PC-3 (cell line): ENCODE results near the gene NTRK1. TPM values are rescaled to one million over a fixed set of nuclear protein-coding genes. Genes with fewer than 3 reads are reported as not detected.

Experiments used
- ATAC-seq: fragments of 200-7000 bp; cut with Tn5 transposase; 2 replicates; pipeline ENCODE4 v1.9.1; 2020; ENCODE audit warnings: mild to moderate bottlenecking, moderate library complexity
- BruUV-seq: library from RNA; stranded (reverse); fragments of 400-500 nt; replicated peaks from 2 replicates; lab custom pipeline; 2021; lab: Mats Ljungman, UMichigan
- CTCF ChIA-PET: fragments of 300-600 bp; sonication (Branson Sonifier 250); formaldehyde crosslinking; loops from one replicate; lab custom pipeline; 2022; ENCODE audit warnings: antibody characterized with exemption; lab: Charles Lee
- POLR2A ChIA-PET: fragments of 300-600 bp; sonication (Branson Sonifier 250); formaldehyde crosslinking; loops from one replicate; lab custom pipeline; 2022; ENCODE audit warnings: antibody characterized with exemption; ENCODE audit not compliant: unreplicated experiment; lab: Charles Lee
- DNase-seq: peaks from one replicate; pipeline ENCODE4 v3.0.0-alpha.2; 2015
- H2AFZ ChIP-seq: fragments of 300-600 bp; sonication (generic); 2 replicates; pipeline ENCODE4 v1.6.0; 2016; ENCODE audit warnings: antibody characterized with exemption, low read length
- H3F3A ChIP-seq: fragments of 300-600 bp; sonication (generic); one replicate; pipeline ENCODE4 v1.6.0; 2017; ENCODE audit warnings: antibody characterized with exemption, low read length, control low read depth, mild to moderate bottlenecking; ENCODE audit not compliant: unreplicated experiment
- H3K27ac ChIP-seq: fragments of 300-600 bp; sonication (generic); 2 replicates; pipeline ENCODE4 v1.5.1; 2016; ENCODE audit warnings: mild to moderate bottlenecking, low read length
- H3K27me3 ChIP-seq: fragments of 300-600 bp; sonication (generic); 2 replicates; pipeline ENCODE4 v1.6.1; 2016; ENCODE audit warnings: low read length, mixed read lengths
- H3K36me3 ChIP-seq: fragments of 300-600 bp; sonication (generic); 2 replicates; pipeline ENCODE4 v1.6.1; 2016; ENCODE audit warnings: low read depth, mixed run types, low read length, mixed read lengths
- H3K4me1 ChIP-seq: fragments of 300-600 bp; sonication (generic); 2 replicates; pipeline ENCODE4 v1.5.1; 2016; ENCODE audit warnings: low read length; ENCODE audit not compliant: insufficient read depth
- H3K4me2 ChIP-seq: fragments of 300-600 bp; sonication (generic); 2 replicates; pipeline ENCODE4 v1.6.0; 2016; ENCODE audit warnings: low read length
- H3K4me3 ChIP-seq: fragments of 300-600 bp; sonication (generic); 2 replicates; pipeline ENCODE4 v1.5.1; 2016; ENCODE audit warnings: mild to moderate bottlenecking, low read length, mixed read lengths
- H3K79me2 ChIP-seq: fragments of 300-600 bp; sonication (generic); 2 replicates; pipeline ENCODE4 v1.6.1; 2017; ENCODE audit warnings: low read length, mixed read lengths
- H3K9ac ChIP-seq: fragments of 300-600 bp; sonication (generic); 2 replicates; pipeline ENCODE4 v1.6.0; 2016; ENCODE audit warnings: mild to moderate bottlenecking, low read length
- H3K9me2 ChIP-seq: fragments of 300-600 bp; sonication (generic); replicated peaks from 2 replicates; pipeline ENCODE4 v1.6.1; 2016; ENCODE audit warnings: mixed run types, low read length, mixed read lengths
- H3K9me3 ChIP-seq: fragments of 300-600 bp; sonication (generic); 2 replicates; pipeline ENCODE4 v1.6.1; 2016; ENCODE audit warnings: low read length, mixed read lengths
- H4K20me1 ChIP-seq: fragments of 300-600 bp; sonication (generic); 2 replicates; pipeline ENCODE4 v1.6.1; 2016; ENCODE audit warnings: low read length, mixed read lengths
- EZH2 ChIP-seq: fragments of 300-600 bp; sonication (generic); IDR thresholded peaks from one replicate; pipeline ENCODE4 v1.6.1; 2017; ENCODE audit warnings: antibody characterized with exemption, mild to moderate bottlenecking, low read length; ENCODE audit not compliant: unreplicated experiment
- EZH2phosphoT487 ChIP-seq: fragments of 300-600 bp; sonication (generic); IDR thresholded peaks from 2 replicates; pipeline ENCODE4 v1.6.1; 2018; ENCODE audit warnings: mild to moderate bottlenecking, antibody characterized with exemption, low read length, borderline replicate concordance
- intact Hi-C: fragments of 100-400 bp; cut with micrococcal nuclease; formaldehyde crosslinking; loops from 2 replicates; pipeline ENCODE4 v1.9.0; 2023
- total RNA-seq: library from RNA; depleted of rRNA; stranded (reverse); fragments of >200 nt; gene quantifications from 2 replicates; pipeline ENCODE4 v1.2.3, GENCODE V29; 2014
- TF ChIP-seq, protein P1 (sequence below): fragments of 300-600 bp; sonication (generic); conservative IDR thresholded peaks from 2 replicates; pipeline ENCODE4 v1.5.1; 2017; ENCODE audit warnings: antibody characterized with exemption, low read depth, mild to moderate bottlenecking, low read length

The NTRK1 gene
- total RNA-seq, 1 experiment from 2014 or later = 0.15 TPM

DNA sequence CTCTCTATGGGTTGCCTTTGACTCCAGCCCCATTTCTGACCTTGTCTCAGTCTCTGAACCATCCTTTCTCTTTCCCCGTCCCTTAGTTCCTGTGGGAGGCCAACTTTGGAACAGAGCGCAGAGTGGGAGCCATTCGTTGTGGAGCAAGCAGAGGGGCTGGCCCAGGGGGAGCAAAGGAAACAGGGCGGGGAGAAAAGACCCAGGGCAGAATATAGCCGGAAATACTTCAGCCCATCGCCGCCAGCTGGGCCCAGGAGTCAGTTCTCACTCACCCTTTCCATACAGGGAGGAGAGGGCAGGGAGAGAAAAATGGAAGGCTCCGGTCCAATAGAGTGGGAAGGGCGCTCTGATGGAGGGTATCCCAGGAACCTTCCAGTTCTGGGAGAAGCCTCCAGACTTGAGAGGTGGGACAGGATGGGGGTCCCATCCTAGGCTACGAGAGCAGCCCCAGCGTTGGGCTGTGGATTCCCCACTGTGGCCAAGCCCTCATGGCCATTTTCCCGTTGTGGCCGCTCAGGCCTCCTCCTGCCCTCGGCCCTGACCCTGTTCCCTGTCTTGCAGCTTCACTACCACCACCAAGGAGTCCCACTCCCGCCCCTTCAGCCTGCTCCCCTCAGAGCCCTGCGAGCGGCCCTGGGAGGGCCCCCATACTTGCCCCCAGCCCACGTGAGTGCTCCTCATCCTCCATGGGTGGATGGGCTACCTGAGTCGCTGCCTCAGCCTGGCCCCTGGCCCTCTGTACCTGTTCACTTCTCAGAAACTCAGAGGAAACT is 43.7 kb downstream of the NTRK1 start:
- Histone ChIP-seq H3K27ac (no peak overlapping the region), H3K9me3 (no peaks in the 10 kb centered on the region), H3F3A (no peaks in the 10 kb centered on the region), H3K79me2 (no peaks in the 10 kb centered on the region), H4K20me1 (no peaks in the 10 kb centered on the region), H3K36me3 (no peaks in the 10 kb centered on the region), H3K9me2 (no peaks in the 10 kb centered on the region), H3K4me1 (peaks cover 20% of the 10 kb centered on the region), H3K4me3 (no peak overlapping the region), H2AFZ (no peak overlapping the region), H3K9ac (no peak overlapping the region), H3K27me3 (no peaks in the 10 kb centered on the region), H3K4me2 (no peak overlapping the region)
- no peak for TF ChIP-seq EZH2
- TF ChIP-seq EZH2phosphoT487 = no peak
- TF ChIP-seq, protein P1, sequence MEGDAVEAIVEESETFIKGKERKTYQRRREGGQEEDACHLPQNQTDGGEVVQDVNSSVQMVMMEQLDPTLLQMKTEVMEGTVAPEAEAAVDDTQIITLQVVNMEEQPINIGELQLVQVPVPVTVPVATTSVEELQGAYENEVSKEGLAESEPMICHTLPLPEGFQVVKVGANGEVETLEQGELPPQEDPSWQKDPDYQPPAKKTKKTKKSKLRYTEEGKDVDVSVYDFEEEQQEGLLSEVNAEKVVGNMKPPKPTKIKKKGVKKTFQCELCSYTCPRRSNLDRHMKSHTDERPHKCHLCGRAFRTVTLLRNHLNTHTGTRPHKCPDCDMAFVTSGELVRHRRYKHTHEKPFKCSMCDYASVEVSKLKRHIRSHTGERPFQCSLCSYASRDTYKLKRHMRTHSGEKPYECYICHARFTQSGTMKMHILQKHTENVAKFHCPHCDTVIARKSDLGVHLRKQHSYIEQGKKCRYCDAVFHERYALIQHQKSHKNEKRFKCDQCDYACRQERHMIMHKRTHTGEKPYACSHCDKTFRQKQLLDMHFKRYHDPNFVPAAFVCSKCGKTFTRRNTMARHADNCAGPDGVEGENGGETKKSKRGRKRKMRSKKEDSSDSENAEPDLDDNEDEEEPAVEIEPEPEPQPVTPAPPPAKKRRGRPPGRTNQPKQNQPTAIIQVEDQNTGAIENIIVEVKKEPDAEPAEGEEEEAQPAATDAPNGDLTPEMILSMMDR = no peak
- BruUV-seq = no TSS peak
- CTCF ChIA-PET = no interaction called here
- POLR2A ChIA-PET = no interaction called here
- intact Hi-C loops = no loop called here
- DNase-seq (no peak), ATAC-seq (no peak)

DNA sequence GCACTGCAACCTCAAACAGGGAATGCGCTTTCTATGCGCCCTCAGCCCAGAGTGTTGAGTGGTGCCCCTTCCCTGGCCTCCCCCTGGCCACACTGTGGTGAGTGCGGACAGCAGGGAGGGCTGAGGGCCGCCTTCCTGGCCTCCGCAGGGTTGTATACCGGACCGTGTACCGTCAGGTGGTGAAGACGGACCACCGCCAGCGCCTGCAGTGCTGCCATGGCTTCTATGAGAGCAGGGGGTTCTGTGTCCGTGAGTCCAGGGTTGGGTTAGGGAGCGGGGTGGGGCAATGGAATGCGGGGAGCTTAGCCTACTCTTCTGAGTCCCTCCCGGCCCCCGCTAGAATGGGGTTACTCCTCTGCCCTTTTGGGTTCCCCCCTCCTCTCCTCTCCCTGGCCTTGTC is 44.5 kb downstream of the NTRK1 start:
- CTCF ChIA-PET = no interaction called here
- Histone ChIP-seq H3K79me2 (no peaks in the 10 kb centered on the region), H3K9ac (no peak overlapping the region), H4K20me1 (no peaks in the 10 kb centered on the region), H3K9me2 (no peaks in the 10 kb centered on the region), H3K4me3 (no peak overlapping the region), H3K9me3 (no peaks in the 10 kb centered on the region), H3K4me1 (peaks cover 20% of the 10 kb centered on the region), H3K27me3 (no peaks in the 10 kb centered on the region), H3K36me3 (no peaks in the 10 kb centered on the region), H3K27ac (no peak overlapping the region), H3K4me2 (no peak overlapping the region), H2AFZ (no peak overlapping the region), H3F3A (no peaks in the 10 kb centered on the region)
- POLR2A ChIA-PET = no interaction called here
- DNase-seq (no peak), ATAC-seq (no peak)
- TF ChIP-seq EZH2phosphoT487 (no peak), EZH2 (no peak)
- TF ChIP-seq, protein P1 = no peak
- intact Hi-C loops = no loop called here
- BruUV-seq = no TSS peak

DNA sequence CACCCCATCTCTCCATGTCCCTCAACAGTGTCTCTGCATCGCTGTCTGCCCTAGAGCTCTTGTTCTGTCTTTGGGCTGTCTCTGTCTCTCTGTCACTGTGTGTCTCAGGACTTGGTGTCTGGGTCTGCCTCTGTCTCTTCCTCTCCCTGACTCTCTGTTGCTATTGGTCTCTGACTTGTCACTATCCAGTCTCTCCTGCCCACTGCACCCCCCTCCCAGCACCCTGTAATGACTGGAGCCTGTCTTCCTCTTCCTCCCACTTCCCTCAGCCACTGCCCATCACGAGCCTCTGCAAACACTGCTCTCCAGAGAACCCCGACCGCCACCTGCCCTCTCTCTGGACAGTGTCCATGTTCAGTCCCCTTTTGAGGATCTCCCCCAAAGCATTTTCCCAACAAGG is 45.0 kb downstream of the NTRK1 start:
- no peak for ATAC-seq
- no peak overlapping the region for H3K4me2 ChIP-seq
- CTCF ChIA-PET = no interaction called here
- no peaks in the 10 kb centered on the region for H3K79me2 ChIP-seq
- H3K27me3 ChIP-seq = no peaks in the 10 kb centered on the region
- no peaks in the 10 kb centered on the region for H4K20me1 ChIP-seq
- DNase-seq = no peak
- H3F3A ChIP-seq = no peaks in the 10 kb centered on the region
- H3K9me3 ChIP-seq = no peaks in the 10 kb centered on the region
- H3K9ac ChIP-seq = no peak overlapping the region
- H2AFZ ChIP-seq = no peak overlapping the region
- BruUV-seq = no TSS peak
- POLR2A ChIA-PET = no interaction called here
- H3K36me3 ChIP-seq = no peaks in the 10 kb centered on the region
- H3K4me1 ChIP-seq = peaks cover 20% of the 10 kb centered on the region
- no peak overlapping the region for H3K27ac ChIP-seq
- TF ChIP-seq, protein P1 = no peak
- TF ChIP-seq EZH2 (no peak), EZH2phosphoT487 (no peak)
- intact Hi-C loops = no loop called here
- H3K4me3 ChIP-seq = no peak overlapping the region
- no peaks in the 10 kb centered on the region for H3K9me2 ChIP-seq
